A673 (cell line): ENCODE results near the gene NTN1. TPM values are rescaled to one million over a fixed set of nuclear protein-coding genes. Genes with fewer than 3 reads are reported as not detected.
A peak's percentile ranks its signal among the peaks of the same experiment; 100 is the strongest.

Experiments
- BruUV-seq: library from RNA; stranded (reverse); fragments of 400-500 nt; replicated peaks from 2 replicates; lab custom pipeline; 2021; lab: Mats Ljungman, UMichigan
- CTCF ChIA-PET: fragments of 300-600 bp; sonication (Branson Sonifier 250); formaldehyde crosslinking; loops from one replicate; lab custom pipeline; 2022; ENCODE audit warnings: antibody characterized with exemption; lab: Charles Lee
- POLR2A ChIA-PET: fragments of 300-600 bp; sonication (Branson Sonifier 250); formaldehyde crosslinking; loops from one replicate; lab custom pipeline; 2022; ENCODE audit warnings: antibody characterized with exemption; ENCODE audit not compliant: low non-redundant PET; lab: Charles Lee
- DNase-seq: peaks from one replicate; pipeline ENCODE4 v3.0.0-alpha.2; 2015; ENCODE audit warnings: low spot score
- H3K27ac ChIP-seq: fragments of 200-600 bp; sonication (generic); 2 replicates; pipeline ENCODE4 v1.5.1; 2016; ENCODE audit warnings: mixed run types, low read depth, mild to moderate bottlenecking, mixed read lengths, antibody characterized with exemption, low read length; ENCODE audit not compliant: poor library complexity, severe bottlenecking
- H3K27me3 ChIP-seq: fragments of 200-600 bp; sonication (generic); replicated peaks from 2 replicates; pipeline ENCODE4 v1.6.1; 2017; ENCODE audit warnings: mixed run types, low read depth, mild to moderate bottlenecking, mixed read lengths, antibody characterized with exemption, low read length; ENCODE audit not compliant: insufficient read depth, poor library complexity
- H3K36me3 ChIP-seq: fragments of 200-600 bp; sonication (generic); 2 replicates; pipeline ENCODE4 v1.6.1; 2016; ENCODE audit warnings: mixed run types, mild to moderate bottlenecking, mixed read lengths, antibody characterized with exemption, low read length; ENCODE audit not compliant: insufficient read depth, poor library complexity, severe bottlenecking
- H3K4me1 ChIP-seq: fragments of 200-600 bp; sonication (generic); 2 replicates; pipeline ENCODE4 v1.6.1; 2017; ENCODE audit warnings: mixed run types, mild to moderate bottlenecking, mixed read lengths, antibody characterized with exemption, low read length; ENCODE audit not compliant: insufficient read depth, poor library complexity, severe bottlenecking
- H3K4me3 ChIP-seq: fragments of 200-600 bp; sonication (generic); 2 replicates; pipeline ENCODE4 v1.5.1; 2016; ENCODE audit warnings: low read depth, mixed run types, mild to moderate bottlenecking, mixed read lengths, low read length; ENCODE audit not compliant: poor library complexity, severe bottlenecking
- H3K9me3 ChIP-seq: fragments of 200-600 bp; sonication (generic); 2 replicates; pipeline ENCODE4 v1.6.1; 2016; ENCODE audit warnings: mixed run types, low read depth, mild to moderate bottlenecking, mixed read lengths, antibody characterized with exemption, low read length; ENCODE audit not compliant: poor library complexity, severe bottlenecking
- CTCF ChIP-seq: fragments of 300-800, 200-600 bp; sonication (generic); conservative IDR thresholded peaks from 2 replicates; pipeline ENCODE4 v1.5.1; 2017; ENCODE audit warnings: low read depth, mild to moderate bottlenecking, antibody characterized with exemption, low read length, moderate library complexity, mixed read lengths
- EZH2 ChIP-seq: fragments of 200-600 bp; sonication (generic); IDR thresholded peaks from 2 replicates; pipeline ENCODE4 v1.6.1; 2017; ENCODE audit warnings: borderline replicate concordance, low read depth, mild to moderate bottlenecking, mixed read lengths, antibody characterized with exemption, low read length; ENCODE audit not compliant: poor library complexity, severe bottlenecking
- intact Hi-C: fragments of 100-400 bp; cut with micrococcal nuclease; formaldehyde crosslinking; loops from one replicate; pipeline ENCODE4 v1.10.0; 2022; ENCODE audit not compliant: unreplicated experiment
- total RNA-seq: library from RNA; stranded (reverse); gene quantifications from 2 replicates; pipeline ENCODE4 v1.2.3, GENCODE V29; 2021

The NTN1 gene
- total RNA-seq, 1 experiment from 2014 or later, result 4.3 TPM

GRCh38 chr17:9238340-9239245 lies 217.3 kb downstream of the NTN1 start:
- Histone ChIP-seq H3K9me3 (no peaks in the 10 kb centered on the region), H3K36me3 (no peaks in the 10 kb centered on the region), H3K27me3 (no peaks in the 10 kb centered on the region), H3K4me1 (peaks cover 11% of the 10 kb centered on the region), H3K4me3 (no peak overlapping the region), H3K27ac (no peak overlapping the region)
- CTCF ChIA-PET, result no interaction called here
- intact Hi-C loops, result no loop called here
- BruUV-seq, result no TSS peak
- DNase-seq, result no peak
- POLR2A ChIA-PET, result no interaction called here
- no peak for TF ChIP-seq CTCF
- TF ChIP-seq EZH2, result no peak

GRCh38 chr17:9239246-9239792 lies 218.0 kb downstream of the NTN1 start:
- no TSS peak for BruUV-seq
- Histone ChIP-seq H3K36me3 (no peaks in the 10 kb centered on the region), H3K4me1 (peaks cover 11% of the 10 kb centered on the region), H3K27me3 (no peaks in the 10 kb centered on the region), H3K4me3 (peak overlapping the region; percentile 19), H3K27ac (no peak overlapping the region), H3K9me3 (no peaks in the 10 kb centered on the region)
- TF ChIP-seq EZH2 (no peak), CTCF (no peak)
- intact Hi-C loops, result no loop called here
- ChIA-PET CTCF (no interaction called here), POLR2A (no interaction called here)
- no peak for DNase-seq

- Histone ChIP-seq H3K27ac (peak overlapping the region; percentile 74), H3K4me3 (peak overlapping the region; percentile 47), H3K27me3 (no peaks in the 10 kb centered on the region), H3K4me1 (peaks cover 11% of the 10 kb centered on the region), H3K36me3 (no peaks in the 10 kb centered on the region), H3K9me3 (no peaks in the 10 kb centered on the region)
- no peak for TF ChIP-seq CTCF
- no peak for TF ChIP-seq EZH2
- intact Hi-C loops, result no loop called here
- DNase-seq, result peak; percentile 70
- POLR2A ChIA-PET, result interaction anchor here (0.6 kb wide), 2 partner anchors 10 to 14 kb away, joined by 3 read pairs; no protein-coding TSS in a partner anchor
- CTCF ChIA-PET, result no interaction called here
- BruUV-seq, result no TSS peak
Measured at GRCh38 chr17:9239793-9240658, 218.7 kb downstream of the NTN1 start.
